ENCODE data around the gene ITPR1.

The ITPR1 gene

GRCh38 chr3:4754180-4755086, 261.3 kb downstream of the ITPR1 start:
- H3K9ac ChIP-seq (ENCODE audit: low read depth, low read length, poor library complexity, severe bottlenecking) = no peak overlapping the region
- H3K9me2 ChIP-seq (replicated peaks; ENCODE audit: low read depth, low read length) = no peaks in the 10 kb centered on the region
- H3K27me3 ChIP-seq (ENCODE audit: insufficient read depth, low read length, poor library complexity, severe bottlenecking) = no peaks in the 10 kb centered on the region
- H3K4me2 ChIP-seq (ENCODE audit: low read depth, low read length, poor library complexity, severe bottlenecking) = no peak overlapping the region
- no peaks in the 10 kb centered on the region for H4K20me1 ChIP-seq (ENCODE audit: insufficient read depth, low read length, poor library complexity, severe bottlenecking)
- H2AFZ ChIP-seq (ENCODE audit: low read length) = no peak overlapping the region
- H3K36me3 ChIP-seq (ENCODE audit: insufficient read depth, low read length) = peaks cover 13% of the 10 kb centered on the region; the same call in 1 of the 2 replicates
- no peak for TF ChIP-seq EZH2phosphoT487 (IDR thresholded peaks at IDR 0.05; ENCODE audit: borderline replicate concordance)
- TF ChIP-seq, protein P1, sequence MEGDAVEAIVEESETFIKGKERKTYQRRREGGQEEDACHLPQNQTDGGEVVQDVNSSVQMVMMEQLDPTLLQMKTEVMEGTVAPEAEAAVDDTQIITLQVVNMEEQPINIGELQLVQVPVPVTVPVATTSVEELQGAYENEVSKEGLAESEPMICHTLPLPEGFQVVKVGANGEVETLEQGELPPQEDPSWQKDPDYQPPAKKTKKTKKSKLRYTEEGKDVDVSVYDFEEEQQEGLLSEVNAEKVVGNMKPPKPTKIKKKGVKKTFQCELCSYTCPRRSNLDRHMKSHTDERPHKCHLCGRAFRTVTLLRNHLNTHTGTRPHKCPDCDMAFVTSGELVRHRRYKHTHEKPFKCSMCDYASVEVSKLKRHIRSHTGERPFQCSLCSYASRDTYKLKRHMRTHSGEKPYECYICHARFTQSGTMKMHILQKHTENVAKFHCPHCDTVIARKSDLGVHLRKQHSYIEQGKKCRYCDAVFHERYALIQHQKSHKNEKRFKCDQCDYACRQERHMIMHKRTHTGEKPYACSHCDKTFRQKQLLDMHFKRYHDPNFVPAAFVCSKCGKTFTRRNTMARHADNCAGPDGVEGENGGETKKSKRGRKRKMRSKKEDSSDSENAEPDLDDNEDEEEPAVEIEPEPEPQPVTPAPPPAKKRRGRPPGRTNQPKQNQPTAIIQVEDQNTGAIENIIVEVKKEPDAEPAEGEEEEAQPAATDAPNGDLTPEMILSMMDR (conservative IDR thresholded peaks at IDR 0.05; ENCODE audit: low read length) = no peak
- no peaks in the 10 kb centered on the region for H3F3A ChIP-seq (ENCODE audit: low read depth)
- no peak overlapping the region for H3K4me3 ChIP-seq (ENCODE audit: low read length, poor library complexity, severe bottlenecking)
- no peaks in the 10 kb centered on the region for H3K9me3 ChIP-seq (ENCODE audit: insufficient read depth, low read depth, low read length)
- H3K4me1 ChIP-seq (ENCODE audit: insufficient read depth, low read length, poor library complexity, severe bottlenecking) = peaks cover 41% of the 10 kb centered on the region
- no peaks in the 10 kb centered on the region for H3K79me2 ChIP-seq (ENCODE audit: insufficient read depth, low read length)

DNA sequence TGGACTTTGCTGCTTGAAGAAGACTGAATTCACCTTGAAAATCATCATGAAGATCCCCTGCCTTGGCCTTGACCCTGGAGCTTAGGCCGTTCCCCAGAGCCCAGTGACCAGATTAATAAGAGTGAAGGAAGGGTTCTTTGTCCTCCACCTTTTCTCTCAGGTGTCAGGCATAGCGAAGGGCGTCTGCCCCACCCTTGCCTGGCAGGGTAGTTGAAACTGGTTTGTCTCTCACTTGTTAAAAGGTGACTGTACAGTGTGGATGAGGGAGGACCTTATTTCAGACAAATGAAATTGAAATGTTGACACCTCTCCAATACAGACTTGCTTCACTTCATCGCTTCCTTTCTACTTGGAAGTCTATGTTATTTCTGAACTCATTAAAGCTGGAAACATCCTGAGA, 262.4 kb downstream of the ITPR1 start:
- H3K4me2 ChIP-seq (ENCODE audit: low read depth, low read length, poor library complexity, severe bottlenecking) = no peak overlapping the region
- H4K20me1 ChIP-seq (ENCODE audit: insufficient read depth, low read length, poor library complexity, severe bottlenecking) = no peaks in the 10 kb centered on the region
- no peaks in the 10 kb centered on the region for H3K79me2 ChIP-seq (ENCODE audit: insufficient read depth, low read length)
- H3K9me2 ChIP-seq (replicated peaks; ENCODE audit: low read depth, low read length) = no peaks in the 10 kb centered on the region
- H3K4me3 ChIP-seq (ENCODE audit: low read length, poor library complexity, severe bottlenecking) = no peak overlapping the region
- H3K4me1 ChIP-seq (ENCODE audit: insufficient read depth, low read length, poor library complexity, severe bottlenecking) = peaks cover 38% of the 10 kb centered on the region
- H3K9ac ChIP-seq (ENCODE audit: low read depth, low read length, poor library complexity, severe bottlenecking) = no peak overlapping the region
- no peaks in the 10 kb centered on the region for H3F3A ChIP-seq (ENCODE audit: low read depth)
- H3K27me3 ChIP-seq (ENCODE audit: insufficient read depth, low read length, poor library complexity, severe bottlenecking) = no peaks in the 10 kb centered on the region
- TF ChIP-seq, protein P1 (conservative IDR thresholded peaks at IDR 0.05; ENCODE audit: low read length) = no peak
- TF ChIP-seq EZH2phosphoT487 (IDR thresholded peaks at IDR 0.05; ENCODE audit: borderline replicate concordance) = no peak
- H2AFZ ChIP-seq (ENCODE audit: low read length) = no peak overlapping the region
- peaks cover 13% of the 10 kb centered on the region; the same call in 1 of the 2 replicates for H3K36me3 ChIP-seq (ENCODE audit: insufficient read depth, low read length)
- no peaks in the 10 kb centered on the region for H3K9me3 ChIP-seq (ENCODE audit: insufficient read depth, low read depth, low read length)

- Histone ChIP-seq H3K9me2 (replicated peaks; ENCODE audit: low read depth, low read length) (no peaks in the 10 kb centered on the region), H3K4me3 (ENCODE audit: low read length, poor library complexity, severe bottlenecking) (no peak overlapping the region), H3K79me2 (ENCODE audit: insufficient read depth, low read length) (no peaks in the 10 kb centered on the region), H3K4me1 (ENCODE audit: insufficient read depth, low read length, poor library complexity, severe bottlenecking) (peaks cover 32% of the 10 kb centered on the region), H3K4me2 (ENCODE audit: low read depth, low read length, poor library complexity, severe bottlenecking) (no peak overlapping the region), H3K9ac (ENCODE audit: low read depth, low read length, poor library complexity, severe bottlenecking) (no peak overlapping the region), H3K27me3 (ENCODE audit: insufficient read depth, low read length, poor library complexity, severe bottlenecking) (no peaks in the 10 kb centered on the region), H4K20me1 (ENCODE audit: insufficient read depth, low read length, poor library complexity, severe bottlenecking) (no peaks in the 10 kb centered on the region), H2AFZ (ENCODE audit: low read length) (no peak overlapping the region), H3K36me3 (ENCODE audit: insufficient read depth, low read length) (peaks cover 16% of the 10 kb centered on the region; the same call in 1 of the 2 replicates), H3K9me3 (ENCODE audit: insufficient read depth, low read depth, low read length) (no peaks in the 10 kb centered on the region), H3F3A (ENCODE audit: low read depth) (no peaks in the 10 kb centered on the region)
- TF ChIP-seq, protein P1 (conservative IDR thresholded peaks at IDR 0.05; ENCODE audit: low read length) = no peak
- no peak for TF ChIP-seq EZH2phosphoT487 (IDR thresholded peaks at IDR 0.05; ENCODE audit: borderline replicate concordance)
Observed at GRCh38 chr3:4756057-4756775, 263.1 kb downstream of the ITPR1 start.

Measured in Loucy (cell line).